GM10266 (cell line): ENCODE results near the gene LSS.

ENCODE experiments used
- DNase-seq: peaks from one replicate; pipeline ENCODE4 v3.0.0; 2012; ENCODE audit errors: extremely low spot score
- TF ChIP-seq, protein P1 (sequence below): IDR thresholded peaks from 2 replicates; pipeline ENCODE4 v1.5.1; 2012; ENCODE audit warnings: mild to moderate bottlenecking, low read depth; ENCODE audit not compliant: control insufficient read depth, insufficient read depth; ENCODE audit errors: missing control alignments

Gene LSS

DNA sequence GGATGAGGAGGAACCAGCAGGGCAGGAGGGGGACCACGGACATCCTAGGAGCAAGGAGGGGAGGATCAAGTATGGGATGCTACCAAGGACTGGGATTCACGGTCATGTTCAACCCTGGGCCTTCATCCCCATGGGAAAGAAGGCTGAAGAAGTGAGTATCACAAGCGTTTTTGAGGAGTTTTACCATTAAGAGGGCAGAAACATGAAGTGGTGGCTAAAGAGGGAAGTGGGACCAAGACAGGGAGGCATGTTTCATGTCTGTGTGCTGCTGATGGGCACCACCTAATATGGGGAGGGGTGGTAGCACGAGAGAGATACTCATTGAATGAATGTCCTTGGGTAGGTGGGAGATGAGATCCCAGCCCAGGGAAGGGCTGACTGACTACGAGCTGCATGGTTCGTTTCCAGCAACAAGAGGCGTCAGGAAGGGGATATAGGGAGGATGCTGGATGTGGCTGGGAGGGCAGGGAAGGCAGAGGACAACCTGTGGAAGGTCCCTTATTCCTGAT lies 11.3 kb upstream of the LSS start:
- DNase-seq, result no peak
- TF ChIP-seq, protein P1, sequence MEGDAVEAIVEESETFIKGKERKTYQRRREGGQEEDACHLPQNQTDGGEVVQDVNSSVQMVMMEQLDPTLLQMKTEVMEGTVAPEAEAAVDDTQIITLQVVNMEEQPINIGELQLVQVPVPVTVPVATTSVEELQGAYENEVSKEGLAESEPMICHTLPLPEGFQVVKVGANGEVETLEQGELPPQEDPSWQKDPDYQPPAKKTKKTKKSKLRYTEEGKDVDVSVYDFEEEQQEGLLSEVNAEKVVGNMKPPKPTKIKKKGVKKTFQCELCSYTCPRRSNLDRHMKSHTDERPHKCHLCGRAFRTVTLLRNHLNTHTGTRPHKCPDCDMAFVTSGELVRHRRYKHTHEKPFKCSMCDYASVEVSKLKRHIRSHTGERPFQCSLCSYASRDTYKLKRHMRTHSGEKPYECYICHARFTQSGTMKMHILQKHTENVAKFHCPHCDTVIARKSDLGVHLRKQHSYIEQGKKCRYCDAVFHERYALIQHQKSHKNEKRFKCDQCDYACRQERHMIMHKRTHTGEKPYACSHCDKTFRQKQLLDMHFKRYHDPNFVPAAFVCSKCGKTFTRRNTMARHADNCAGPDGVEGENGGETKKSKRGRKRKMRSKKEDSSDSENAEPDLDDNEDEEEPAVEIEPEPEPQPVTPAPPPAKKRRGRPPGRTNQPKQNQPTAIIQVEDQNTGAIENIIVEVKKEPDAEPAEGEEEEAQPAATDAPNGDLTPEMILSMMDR, result no peak

DNA sequence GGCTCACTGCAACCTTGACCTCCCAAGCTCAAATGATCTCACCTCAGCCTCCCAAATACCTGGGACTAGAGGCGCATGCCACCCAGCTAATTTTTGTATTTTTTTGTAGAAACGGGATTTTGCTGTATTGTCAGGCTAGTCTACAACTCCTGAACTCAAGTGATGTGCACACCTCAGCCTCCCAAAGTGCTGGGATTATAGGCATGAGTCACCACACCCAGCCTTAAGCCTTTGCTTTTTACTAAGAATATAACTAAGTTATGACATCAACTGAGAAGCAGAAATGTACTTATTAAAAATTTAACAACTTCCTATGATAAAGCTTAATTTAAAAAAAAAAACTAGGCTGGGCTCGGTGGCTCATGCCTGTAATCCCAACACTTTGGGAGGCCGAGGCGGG lies 8.9 kb upstream of the LSS start:
- TF ChIP-seq, protein P1, result no peak
- no peak for DNase-seq

DNA sequence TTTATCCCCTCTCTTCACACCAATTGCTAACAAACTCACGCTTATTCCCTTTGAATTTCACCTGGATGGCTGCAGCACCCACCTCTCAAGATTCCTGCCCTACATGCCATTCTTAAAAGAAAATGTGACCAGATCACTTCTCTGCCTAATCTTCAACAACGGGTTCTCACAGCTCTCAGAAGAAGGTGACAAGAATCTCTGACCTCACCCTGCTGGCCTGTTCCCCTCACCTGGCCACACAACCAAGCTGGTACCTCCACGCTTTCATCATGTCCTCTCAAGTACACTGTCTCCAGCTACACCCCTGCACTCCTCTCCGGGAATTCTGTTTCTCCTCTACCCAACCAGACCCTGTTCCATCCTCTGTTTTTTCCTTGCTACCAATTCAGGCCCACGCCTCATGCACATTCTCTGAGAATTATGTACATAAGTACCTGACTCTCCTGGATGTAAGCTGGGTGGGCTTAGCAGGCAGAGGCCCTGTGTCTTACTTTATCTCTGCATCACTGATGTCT lies 5.9 kb upstream of the LSS start:
- DNase-seq, result no peak
- TF ChIP-seq, protein P1, result no peak

DNA sequence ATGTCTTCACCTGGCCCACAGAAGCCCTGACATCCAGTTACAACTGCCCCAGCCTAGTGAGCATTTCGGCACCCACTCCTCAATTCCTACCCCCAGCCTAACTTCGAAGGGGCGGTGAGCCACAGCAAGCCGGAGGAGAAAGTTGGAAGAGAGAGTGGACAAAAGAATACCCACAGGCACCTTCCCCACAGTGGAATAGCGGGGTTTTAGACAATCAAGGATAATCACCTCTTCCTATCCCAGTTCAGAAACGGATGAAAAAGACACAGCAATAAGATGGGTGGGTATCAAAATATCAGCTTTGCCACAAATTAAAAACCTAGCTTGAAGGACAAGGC lies 1.3 kb upstream of the LSS start:
- TF ChIP-seq, protein P1, result no peak
- DNase-seq, result no peak

DNA sequence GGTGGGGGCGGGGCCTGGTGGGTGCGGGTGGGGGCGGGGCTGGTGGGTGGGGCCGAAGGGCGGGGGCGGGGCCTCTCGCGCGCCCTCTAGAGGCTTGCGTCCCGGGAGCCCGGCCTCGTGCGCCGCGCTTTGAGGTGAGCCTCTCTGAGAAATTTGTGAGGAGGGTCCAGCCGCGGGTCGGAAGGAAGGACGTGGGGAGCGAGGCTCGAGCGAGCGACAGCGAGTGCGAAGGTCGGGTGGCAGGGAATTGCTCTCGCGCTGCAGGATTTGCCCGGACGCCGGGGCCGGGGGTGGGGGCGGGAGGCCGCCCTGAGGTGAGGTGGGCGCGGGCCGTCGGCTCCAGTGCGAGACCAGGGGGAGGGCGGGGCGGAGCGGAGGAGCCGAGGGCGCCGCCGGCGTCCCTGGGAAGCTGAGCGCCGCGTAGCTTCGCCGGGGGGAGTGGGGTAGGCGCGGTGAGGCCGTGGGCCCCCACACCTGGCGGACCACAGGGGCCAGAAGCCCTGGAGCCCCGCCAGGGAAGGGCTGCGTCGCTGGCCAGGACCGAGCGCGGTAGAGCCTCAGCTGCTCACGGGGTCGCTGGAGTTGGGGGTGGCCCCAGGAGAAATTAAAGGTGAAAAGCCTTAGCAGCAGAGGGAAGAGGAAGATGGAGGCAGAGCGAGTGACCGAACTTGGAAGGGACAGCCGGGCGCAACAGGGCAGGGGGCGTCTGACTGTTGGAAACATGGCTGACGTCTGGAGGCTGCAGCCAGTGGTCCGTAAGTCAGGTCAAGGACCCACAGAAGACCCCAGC lies 754 bp upstream of the LSS start:
- DNase-seq, result peak; percentile 65
- TF ChIP-seq, protein P1, result peak; percentile 67

DNA sequence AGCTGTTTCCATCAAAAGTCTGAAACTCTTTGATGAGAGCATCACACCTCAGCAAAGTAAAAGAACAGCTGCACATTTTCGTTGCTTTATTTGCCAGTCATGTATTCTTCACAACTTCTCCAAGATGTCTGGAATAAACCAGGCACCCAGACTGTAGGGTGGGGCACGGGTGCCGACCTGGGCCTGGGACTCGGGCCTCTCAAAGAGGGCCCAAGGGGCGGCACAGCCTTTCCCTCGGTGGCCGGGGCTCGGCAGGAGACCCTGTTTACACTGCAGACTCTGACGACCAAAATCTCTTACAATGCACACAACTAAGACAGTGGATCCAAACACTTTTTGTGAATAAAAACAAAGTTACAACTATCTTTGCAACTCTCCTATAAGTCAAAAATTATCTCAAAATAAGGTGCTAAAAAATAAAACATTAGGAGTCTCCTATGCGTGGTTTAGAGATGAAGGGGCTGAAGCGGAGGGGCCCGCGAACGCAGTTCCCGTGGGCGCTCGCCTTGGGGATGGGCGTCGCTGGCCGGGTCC lies 696 bp downstream of the LSS start:
- DNase-seq, result no peak
- TF ChIP-seq, protein P1, result no peak
